ACHN (cell line): ENCODE data around the gene SLC4A5.
"Not testable (repeated sequence)": the region's sequence is repeated elsewhere in the genome, so short reads cannot be mapped to it uniquely, and the experiment has no call there.

Experiments used
- DNase-seq: peaks from one replicate; pipeline ENCODE4 v3.0.0-alpha.2; 2015
- in situ Hi-C: cut with HindIII; loops from 2 replicates; pipeline ENCODE4 v1.10.0; 2017; ENCODE audit warnings: low sequenced_read_pairs, low pct_ligation_motif_present, low pct_unique_long_range_greater_than_20kb

SLC4A5 gene

DNA sequence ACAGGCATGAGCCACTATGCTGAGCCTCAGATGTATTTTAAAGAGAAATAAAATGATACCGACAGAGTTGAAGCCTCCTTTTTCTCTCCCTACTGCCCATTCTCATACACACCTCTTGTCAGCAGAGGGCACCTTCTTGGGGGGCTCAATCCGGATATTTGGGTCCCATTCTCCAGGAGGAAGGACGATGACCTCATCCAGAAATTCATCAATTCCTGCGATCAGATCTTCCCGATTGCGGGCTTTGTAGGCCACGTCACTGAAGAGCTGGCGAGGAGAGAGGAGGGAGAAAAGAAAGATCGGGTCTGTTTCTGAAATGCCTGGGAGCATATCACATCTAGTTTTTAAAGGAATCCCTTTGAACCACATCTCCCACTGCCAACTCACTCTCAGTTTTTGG is 90.4 kb downstream of the SLC4A5 start:
- DNase-seq, result no peak
- in situ Hi-C loops, result no loop called here

GRCh38 chr2:74252036-74252435 is 91.2 kb downstream of the SLC4A5 start:
- DNase-seq, result no peak
- in situ Hi-C loops, result no loop called here

DNA sequence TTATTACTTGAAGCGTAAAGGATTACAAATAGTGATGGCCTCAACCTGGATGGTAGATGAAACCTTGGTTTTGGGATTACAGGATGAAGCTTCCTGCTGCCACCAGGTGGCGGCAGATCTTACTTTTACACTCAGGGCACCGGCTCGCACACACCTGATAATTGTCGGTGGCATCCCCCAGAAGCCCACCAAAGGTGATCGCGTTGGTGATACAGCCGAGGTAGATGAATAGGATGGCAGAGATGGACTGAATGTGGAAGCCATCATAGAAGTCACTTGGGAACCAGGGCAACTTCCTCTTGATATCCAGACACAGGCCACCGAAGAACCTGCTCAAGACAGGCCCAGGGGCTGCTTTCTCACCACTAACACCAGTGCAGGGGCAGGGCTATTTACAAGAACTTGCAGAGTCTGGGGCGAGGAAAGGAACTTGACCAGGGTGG is 93.0 kb downstream of the SLC4A5 start:
- DNase-seq, result peak; percentile 41
- in situ Hi-C loops, result no loop called here

DNA sequence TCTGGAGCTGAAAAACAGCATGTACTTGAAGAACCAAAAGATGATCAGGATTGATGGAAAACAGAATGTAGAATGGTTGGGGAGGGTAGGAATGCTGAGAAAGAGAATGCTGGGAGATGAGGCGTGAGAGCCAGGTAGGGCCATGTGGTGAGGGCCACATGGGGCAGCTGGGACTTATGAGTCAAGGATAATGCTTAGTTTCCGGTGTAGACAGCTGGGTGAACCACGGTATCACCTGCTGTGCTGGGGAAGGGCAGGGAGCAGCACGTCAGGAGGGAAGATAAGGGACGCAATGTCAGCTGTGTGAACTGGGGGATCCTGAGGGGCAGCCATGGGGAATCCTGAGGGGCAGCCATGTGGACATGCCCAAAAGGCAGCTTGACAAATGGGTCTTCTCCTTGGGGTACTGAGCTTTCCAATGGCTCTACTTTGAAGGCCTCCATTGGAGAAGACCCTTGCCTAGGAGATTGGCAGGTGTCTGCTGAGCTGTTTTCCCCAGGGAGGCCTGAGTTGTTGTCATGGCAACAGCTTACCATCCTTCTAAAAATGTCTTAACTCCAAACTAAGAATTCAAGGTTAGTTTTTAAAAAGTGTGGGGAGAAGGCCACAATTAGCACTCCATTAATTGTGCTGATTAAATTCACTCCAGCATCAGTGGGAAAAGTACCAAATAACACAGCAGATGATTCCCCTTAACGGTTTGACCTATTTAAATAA is 93.7 kb downstream of the SLC4A5 start:
- in situ Hi-C loops, result no loop called here

DNA sequence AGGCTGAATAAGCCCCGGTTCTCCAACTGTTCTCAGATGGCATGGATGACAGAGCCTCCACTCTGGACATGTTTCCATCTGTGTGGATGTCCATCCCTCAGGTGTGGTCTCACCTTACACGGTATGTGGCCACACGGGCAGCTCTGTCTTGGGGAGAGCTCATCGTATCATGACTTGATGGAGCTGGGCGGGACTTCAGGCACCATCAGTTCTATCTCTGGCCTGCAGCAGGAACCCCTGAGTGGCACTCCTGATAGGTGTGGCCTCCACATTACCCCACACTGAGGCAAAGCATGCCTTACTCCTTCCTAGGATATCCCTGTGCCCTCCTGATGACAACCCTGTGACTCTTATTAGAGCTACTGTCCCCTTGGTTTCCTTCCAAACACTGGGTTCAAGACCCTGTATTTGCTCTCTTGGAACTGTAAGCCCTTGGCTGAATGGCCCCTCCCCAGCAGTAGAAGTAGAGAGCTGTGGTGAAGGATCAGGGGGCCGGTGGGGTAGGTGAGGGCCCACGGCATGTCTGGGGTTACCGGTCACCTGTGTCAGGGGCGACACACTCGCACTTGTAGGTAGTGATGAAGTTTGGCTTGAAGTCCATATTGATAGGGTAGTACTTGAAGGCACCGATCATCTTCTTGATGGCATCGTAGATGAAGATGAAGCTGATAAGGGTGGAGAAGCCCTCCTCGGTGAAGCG is 96.6 kb downstream of the SLC4A5 start:
- DNase-seq, result no peak
- in situ Hi-C loops, result no loop called here

More for the DNA sequence above, 93.7 kb downstream of the SLC4A5 start:
- DNase-seq, result no peak

GRCh38 chr2:74244286-74244685 is 98.9 kb downstream of the SLC4A5 start:
- no peak for DNase-seq
- in situ Hi-C loops, result no loop called here

- in situ Hi-C loops, result no loop called here
- DNase-seq, result no peak
Measured at GRCh38 chr2:74242354-74243071, 100.7 kb downstream of the SLC4A5 start.

DNA sequence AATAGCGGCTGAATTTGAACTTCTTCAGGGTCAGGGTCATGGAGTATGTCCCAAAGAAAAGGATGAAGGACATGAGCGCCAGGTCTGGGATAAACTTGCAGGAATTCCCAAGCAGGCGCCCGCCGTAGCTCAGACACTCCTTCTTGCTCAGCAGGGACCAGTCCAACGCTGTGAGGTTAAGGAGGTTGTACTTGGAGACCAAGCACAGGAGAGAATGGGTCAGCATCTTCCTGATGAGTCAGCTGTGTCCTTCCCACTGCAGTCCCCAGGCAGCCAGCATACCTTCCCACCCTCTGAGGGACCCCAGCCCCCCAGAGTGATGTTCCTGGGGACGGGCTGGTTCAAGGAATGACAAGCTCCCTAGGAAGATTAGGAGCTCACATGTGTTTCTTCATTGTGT is 103.9 kb downstream of the SLC4A5 start:
- no peak for DNase-seq
- in situ Hi-C loops, result no loop called here

DNA sequence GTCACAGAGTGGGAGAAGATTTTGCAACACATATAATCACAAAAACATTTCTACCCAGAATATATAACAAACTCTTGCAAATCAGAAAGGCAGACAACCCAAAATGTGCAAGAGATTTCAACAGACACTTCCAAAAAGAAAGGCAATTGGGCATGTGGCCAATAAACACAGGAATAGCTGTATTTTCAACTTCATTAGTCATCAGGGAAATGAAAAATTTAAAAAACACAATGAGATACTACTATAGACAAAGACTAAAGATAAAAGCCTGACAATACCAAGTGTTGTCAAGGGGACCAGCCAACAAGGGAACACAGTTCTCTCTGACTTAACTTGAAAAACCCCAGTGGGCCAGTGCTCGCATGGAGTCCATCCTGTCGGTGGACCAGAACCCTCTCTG is 104.3 kb downstream of the SLC4A5 start:
- no peak for DNase-seq
- in situ Hi-C loops, result no loop called here

GRCh38 chr2:74235041-74235440 is 108.2 kb downstream of the SLC4A5 start:
- in situ Hi-C loops, result no loop called here
- no peak for DNase-seq

DNA sequence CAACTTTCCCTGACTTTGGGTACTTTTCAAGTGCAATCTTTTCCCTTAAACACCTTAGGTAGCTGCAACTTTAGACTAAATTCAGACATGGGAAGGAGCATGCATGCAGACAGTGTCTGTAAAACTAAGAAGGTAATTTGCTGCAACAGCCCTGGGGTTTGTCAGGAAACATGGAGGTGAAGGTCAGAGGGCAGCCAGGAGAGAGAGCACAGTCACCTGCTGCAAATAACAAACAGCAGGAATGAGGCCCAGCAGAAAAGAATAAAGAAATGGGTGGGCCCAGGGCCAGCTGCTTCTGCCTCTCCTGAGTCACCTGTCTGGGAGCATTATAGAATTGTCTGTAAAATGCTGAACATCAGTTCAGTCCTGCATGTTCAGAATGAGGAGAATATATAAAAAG is 109.6 kb downstream of the SLC4A5 start:
- DNase-seq, result no peak
- in situ Hi-C loops, result no loop called here

DNA sequence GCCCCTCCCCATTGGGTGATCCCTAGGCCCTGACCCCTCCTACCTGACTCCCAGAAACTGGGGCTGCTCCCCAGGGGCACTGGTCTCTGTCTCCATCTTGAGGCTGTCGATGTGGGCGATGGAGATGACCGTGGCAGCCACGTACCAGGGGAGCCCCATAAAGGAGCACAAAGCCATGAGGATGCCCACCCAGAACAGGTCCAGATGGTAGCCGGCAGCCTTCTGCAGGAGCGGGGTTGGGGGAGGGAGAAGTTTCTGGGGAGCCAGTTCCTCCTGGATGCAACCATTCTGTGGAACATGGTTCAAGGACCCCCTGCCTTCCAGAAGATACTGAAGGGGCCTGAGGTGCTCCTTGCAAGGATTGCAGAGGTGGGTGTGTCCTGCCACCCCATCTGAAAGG is 110.8 kb downstream of the SLC4A5 start:
- in situ Hi-C loops, result no loop called here
- no peak for DNase-seq

GRCh38 chr2:74229865-74230264 is 113.4 kb downstream of the SLC4A5 start:
- DNase-seq, in situ Hi-C loops: not testable (repeated sequence)

DNA sequence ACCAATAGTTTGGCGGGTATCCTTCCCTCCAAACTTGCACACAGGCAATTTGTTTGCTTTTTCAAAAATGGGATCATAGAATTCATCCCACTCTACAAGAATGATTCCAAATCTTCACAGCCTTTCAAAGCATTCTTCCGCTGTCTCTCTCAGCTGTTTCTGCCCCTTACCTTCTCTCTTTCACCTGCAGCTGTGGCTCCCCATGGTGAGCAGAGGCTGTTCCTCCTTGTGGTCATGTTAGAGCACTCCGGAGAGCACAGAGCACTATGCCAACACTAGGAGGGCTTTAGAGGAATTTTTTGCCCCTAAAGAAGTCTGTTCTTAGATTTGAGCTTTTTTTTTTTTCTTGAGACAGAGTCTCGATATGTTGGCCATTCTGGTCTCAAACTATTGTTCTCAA is 114.4 kb downstream of the SLC4A5 start:
- in situ Hi-C loops, result no loop called here
- no peak for DNase-seq

- in situ Hi-C loops, result no loop called here
- DNase-seq, result no peak
Measured at GRCh38 chr2:74227646-74228045, 115.6 kb downstream of the SLC4A5 start.

GRCh38 chr2:74226648-74227213 is 116.5 kb downstream of the SLC4A5 start:
- DNase-seq, result no peak

DNA sequence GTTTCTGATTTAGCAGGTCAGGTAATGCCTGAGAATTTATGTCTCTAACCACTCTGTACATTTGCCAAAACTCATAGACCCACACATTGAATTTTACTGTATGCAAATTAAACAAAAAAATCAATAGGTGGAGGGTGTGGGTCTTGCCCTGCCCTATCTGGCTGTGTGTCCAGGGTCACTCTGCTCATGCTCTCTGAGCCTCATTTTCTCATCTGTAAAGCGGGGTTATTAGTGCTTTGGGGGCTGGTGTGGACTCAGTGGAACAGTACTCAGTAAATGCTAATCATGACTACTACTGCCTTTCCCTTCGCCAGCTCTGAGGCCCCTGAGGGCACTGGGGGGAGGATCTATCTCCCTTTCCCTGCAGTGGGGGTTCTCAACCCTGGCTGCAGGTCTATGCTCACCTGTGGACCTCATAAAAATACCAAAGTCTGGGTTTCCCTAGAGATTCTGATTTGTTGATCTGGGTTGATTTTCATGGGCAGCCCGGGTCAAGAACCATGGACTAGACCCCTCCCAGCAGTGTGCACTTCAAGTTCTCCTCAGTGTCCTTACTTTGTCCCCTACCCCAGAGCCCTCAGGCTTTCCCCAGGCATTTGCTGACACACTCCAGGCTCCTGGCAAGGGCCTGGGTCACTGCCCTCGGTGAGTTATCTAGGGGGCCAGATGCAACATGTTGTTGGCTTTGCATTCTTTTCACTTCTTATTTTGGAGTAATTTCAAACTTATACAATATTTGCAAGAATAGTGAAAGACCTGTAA is 117.3 kb downstream of the SLC4A5 start:
- no peak for DNase-seq
- in situ Hi-C loops, result no loop called here

More at GRCh38 chr2:74226648-74227213, 116.5 kb downstream of the SLC4A5 start:
- in situ Hi-C loops, result no loop called here

GRCh38 chr2:74223941-74224770 is 119.1 kb downstream of the SLC4A5 start:
- no peak for DNase-seq
- in situ Hi-C loops, result no loop called here
